ENCODE data around the gene LMCD1. TPM values are rescaled to one million over a fixed set of nuclear protein-coding genes. Genes with fewer than 3 reads are reported as not detected.

Gene LMCD1
- total and polyA plus RNA-seq, 9 donors = 42.1 to 146 (median 127) TPM

- H3K9me3 ChIP-seq = no peaks in the 10 kb centered on the region
- no peaks in the 10 kb centered on the region for H3K27me3 ChIP-seq
- no peak for TF ChIP-seq POLR2A (IDR thresholded peaks at IDR 0.05)
- no peak for TF ChIP-seq CTCF (IDR thresholded peaks at IDR 0.05)
- no peak for TF ChIP-seq EP300 (IDR thresholded peaks at IDR 0.05)
- intact Hi-C loops (cut with DNase I) = no loop called here
- no peak for DNase-seq
- H3K27ac ChIP-seq = no peak overlapping the region
- H3K4me3 ChIP-seq = no peak overlapping the region
- no peaks in the 10 kb centered on the region for H3K36me3 ChIP-seq
- WGBS, 3 donors = 83 to 87% (median 83%) methylated on average over 4 of the region's 4 CpGs
- H3K4me1 ChIP-seq (ENCODE audit: insufficient read depth) = peaks cover 6% of the 10 kb centered on the region
Observed at GRCh38 chr3:8563146-8563545, 61.5 kb downstream of the LMCD1 start.

GRCh38 chr3:8563597-8563996 is 62.0 kb downstream of the LMCD1 start:
- Histone ChIP-seq H3K9me3 (no peaks in the 10 kb centered on the region), H3K36me3 (no peaks in the 10 kb centered on the region), H3K27ac (no peak overlapping the region), H3K4me3 (no peak overlapping the region), H3K27me3 (no peaks in the 10 kb centered on the region), H3K4me1 (ENCODE audit: insufficient read depth) (peaks cover 6% of the 10 kb centered on the region)
- DNase-seq = no peak
- intact Hi-C loops (cut with DNase I) = no loop called here
- 92 to 96% (median 96%) methylated on average over 4 of the region's 4 CpGs for WGBS, 3 donors
- TF ChIP-seq CTCF (IDR thresholded peaks at IDR 0.05) = no peak
- no peak for TF ChIP-seq EP300 (IDR thresholded peaks at IDR 0.05)
- TF ChIP-seq POLR2A (IDR thresholded peaks at IDR 0.05) = no peak

DNA sequence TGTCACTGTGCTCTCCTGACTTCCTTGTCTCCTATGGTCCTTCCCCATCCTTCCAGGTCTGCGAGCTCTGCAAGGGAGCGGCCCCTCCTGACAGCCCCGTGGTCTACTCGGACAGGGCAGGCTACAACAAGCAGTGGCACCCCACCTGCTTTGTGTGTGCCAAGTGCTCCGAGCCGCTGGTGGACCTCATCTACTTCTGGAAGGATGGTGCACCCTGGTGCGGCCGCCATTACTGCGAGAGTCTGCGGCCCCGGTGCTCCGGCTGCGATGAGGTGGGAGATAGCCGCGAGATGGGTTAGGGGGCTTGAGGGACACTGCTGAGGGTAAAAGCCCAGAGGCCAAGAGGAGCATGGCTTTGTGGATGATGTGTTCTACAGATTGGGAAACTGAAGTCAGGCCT is 63.8 kb downstream of the LMCD1 start:
- WGBS, 3 donors = 95 to 97% (median 96%) methylated on average over 15 of the region's 15 CpGs
- intact Hi-C loops (cut with DNase I) = no loop called here
- DNase-seq = no peak
- Histone ChIP-seq H3K4me1 (ENCODE audit: insufficient read depth) (no peaks in the 10 kb centered on the region), H3K27me3 (no peaks in the 10 kb centered on the region), H3K9me3 (no peaks in the 10 kb centered on the region), H3K36me3 (no peaks in the 10 kb centered on the region), H3K4me3 (no peak overlapping the region), H3K27ac (no peak overlapping the region)
- no peak for TF ChIP-seq POLR2A (IDR thresholded peaks at IDR 0.05)
- no peak for TF ChIP-seq EP300 (IDR thresholded peaks at IDR 0.05)
- no peak for TF ChIP-seq CTCF (IDR thresholded peaks at IDR 0.05)

DNA sequence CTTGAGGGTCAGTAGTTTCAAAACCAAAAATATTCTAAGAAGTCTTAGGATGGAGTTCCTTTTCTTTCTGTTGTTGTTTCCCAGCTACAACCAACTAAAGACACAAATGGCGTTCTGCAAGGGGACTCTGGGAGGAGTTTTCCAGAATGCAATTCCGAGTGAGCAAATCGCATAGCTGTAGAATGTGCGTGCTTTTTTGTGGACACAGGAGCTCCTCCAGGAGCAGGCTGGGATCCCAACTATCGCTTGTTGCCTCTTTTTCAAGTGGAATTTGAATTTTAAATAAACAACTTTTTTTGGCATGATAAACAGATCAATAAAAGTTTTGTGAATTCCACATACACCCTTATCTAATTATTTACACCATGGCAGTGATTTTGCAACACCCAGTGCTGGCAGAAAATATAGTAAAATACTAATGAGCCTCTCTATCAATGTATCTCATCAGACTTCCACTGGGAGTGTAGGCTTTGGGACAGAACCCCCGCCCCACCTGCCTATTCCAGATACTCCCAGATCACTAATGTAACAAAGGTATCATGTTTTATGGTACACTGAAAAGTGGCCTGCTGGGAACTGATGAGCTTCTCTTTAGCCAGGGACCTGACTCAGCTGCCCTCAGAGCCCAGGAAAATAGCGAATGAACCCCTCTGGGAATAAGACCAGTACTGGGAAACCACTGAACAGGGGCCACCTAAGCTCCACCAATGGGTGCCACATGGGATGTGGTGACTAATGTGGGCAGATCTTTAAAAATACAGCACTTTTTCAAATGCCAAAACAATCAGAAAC is 66.4 kb downstream of the LMCD1 start:
- Histone ChIP-seq H3K36me3 (no peaks in the 10 kb centered on the region), H3K4me3 (no peak overlapping the region), H3K9me3 (no peaks in the 10 kb centered on the region), H3K27ac (no peak overlapping the region), H3K4me1 (ENCODE audit: insufficient read depth) (no peaks in the 10 kb centered on the region), H3K27me3 (no peaks in the 10 kb centered on the region)
- no peak for TF ChIP-seq EP300 (IDR thresholded peaks at IDR 0.05)
- no peak for DNase-seq
- WGBS, 3 donors = 89 to 92% (median 92%) methylated on average over 7 of the region's 7 CpGs
- intact Hi-C loops (cut with DNase I) = no loop called here

DNA sequence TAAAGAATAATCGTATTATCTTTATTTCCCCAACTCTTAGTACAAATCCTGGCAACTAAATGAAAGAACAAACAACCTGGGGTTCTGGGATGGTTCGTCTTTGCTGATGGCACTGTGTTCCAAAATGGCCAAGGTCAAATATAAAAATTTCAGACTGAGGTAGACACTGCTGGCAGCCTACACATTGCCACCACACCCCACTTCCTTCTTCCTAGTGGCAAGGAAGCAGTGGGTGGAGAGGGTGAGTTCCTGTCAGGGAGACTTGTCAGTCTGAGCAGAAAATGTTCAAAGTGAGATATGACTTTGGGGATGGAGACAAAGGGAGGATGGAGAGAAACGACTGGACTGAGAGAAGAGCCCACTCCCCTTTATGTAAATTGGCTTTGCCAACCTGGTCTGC is 69.6 kb downstream of the LMCD1 start:
- H3K36me3 ChIP-seq = no peaks in the 10 kb centered on the region
- no peaks in the 10 kb centered on the region for H3K9me3 ChIP-seq
- H3K4me1 ChIP-seq (ENCODE audit: insufficient read depth) = peaks cover 19% of the 10 kb centered on the region
- 25 to 39% (median 28%) methylated on average over 3 of the region's 3 CpGs for WGBS, 3 donors
- no peak overlapping the region for H3K27ac ChIP-seq
- H3K27me3 ChIP-seq = no peaks in the 10 kb centered on the region
- TF ChIP-seq EP300 (IDR thresholded peaks at IDR 0.05) (no peak), CTCF (IDR thresholded peaks at IDR 0.05) (no peak), POLR2A (IDR thresholded peaks at IDR 0.05) (no peak)
- no peak for DNase-seq
- intact Hi-C loops (cut with DNase I) = loop anchor here in 1 of 4 donors (10.0 kb wide), 1 partner anchor 56 kb away; no protein-coding TSS in a partner anchor
- H3K4me3 ChIP-seq = no peak overlapping the region
